ENCODE measurements around the gene ZNF772. TPM values are rescaled to one million over a fixed set of nuclear protein-coding genes. Genes with fewer than 3 reads are reported as not detected.
A peak's percentile ranks its signal among the peaks of the same experiment; 100 is the strongest.
"Not testable (repeated sequence)": the region's sequence is repeated elsewhere in the genome, so short reads cannot be mapped to it uniquely, and the experiment has no call there.

Gene ZNF772
- total RNA-seq (2022) (9.9 and 10.9 TPM in 2 replicates), Bru-seq, nascent RNA (percentile 74 among the genes with signal in this experiment), BruChase-seq, experiment 1, labeled RNA remaining after a 6-hour chase (percentile 83 among the genes with signal in this experiment), BruChase-seq, experiment 2, labeled RNA remaining after a 2-hour chase (percentile 92 among the genes with signal in this experiment)
- long read RNA-seq, full-length matches to known transcripts = 6 of 7 reads
- long read RNA-seq, partial matches to known transcripts = 0 of 7 reads
- long read RNA-seq, other reads (novel, unspliced or antisense) = 1 of 7 reads

- Mint-ChIP-seq H3K27me3 (ENCODE audit: insufficient read depth, unreplicated experiment) (no peaks in the 10 kb centered on the region), H3K4me1 (ENCODE audit: insufficient read depth, unreplicated experiment) (no peaks in the 10 kb centered on the region), H3K36me3 (ENCODE audit: insufficient read depth, unreplicated experiment) (peaks cover 20% of the 10 kb centered on the region), H3K9me3 (ENCODE audit: unreplicated experiment) (peaks cover 36% of the 10 kb centered on the region), H3K4me3 (ENCODE audit: unreplicated experiment) (peak within 1 kb of the TSS; percentile 94), H3K27ac (ENCODE audit: low read depth, unreplicated experiment) (peak within 1 kb of the TSS; percentile 89)
- DNase-seq (ENCODE audit: unreplicated experiment) = peak; percentile 92
- ChIA-PET CTCF (interaction anchor here (0.5 to 0.8 kb wide), 7 partner anchors 11 to 915 kb away, joined by 3 to 4 read pairs (median 3); partner anchors contain the start of gene ZNF548), POLR2A (interaction anchor here (0.6 to 1.9 kb wide), 9 partner anchors 9 to 885 kb away, joined by 3 to 9 read pairs (median 5); partner anchors contain the start of genes ZNF419, ZNF497, ZNF548 and ZNF749)
- intact Hi-C loops (cut with micrococcal nuclease) = no loop called here
- TF ChIP-seq CTCF (IDR thresholded peaks at IDR 0.05; ENCODE audit: unreplicated experiment) = peak; percentile 53
- BruUV-seq (replicated peaks) = no TSS peak
Measured at GRCh38 chr19:57477191-57478008, at the start of gene ZNF772. ZNF772 (minus strand) TSS chr19:57477566; CDS start chr19:57477309, 257 bp downstream.

GRCh38 chr19:57518021-57518420, 40.7 kb upstream of the ZNF772 start:
- H3K4me3 Mint-ChIP-seq (ENCODE audit: unreplicated experiment); POLR2A ChIA-PET; DNase-seq (ENCODE audit: unreplicated experiment); H3K4me1 Mint-ChIP-seq (ENCODE audit: insufficient read depth, unreplicated experiment); H3K36me3 Mint-ChIP-seq (ENCODE audit: insufficient read depth, unreplicated experiment); H3K27me3 Mint-ChIP-seq (ENCODE audit: insufficient read depth, unreplicated experiment); CTCF ChIA-PET; H3K27ac Mint-ChIP-seq (ENCODE audit: low read depth, unreplicated experiment); BruUV-seq (replicated peaks); intact Hi-C loops (cut with micrococcal nuclease): not testable (repeated sequence)
- H3K9me3 Mint-ChIP-seq (ENCODE audit: unreplicated experiment) = peaks cover 28% of the 10 kb centered on the region

- intact Hi-C loops (cut with micrococcal nuclease) = no loop called here
Measured at GRCh38 chr19:57515255-57515654, 37.9 kb upstream of the ZNF772 start.

GRCh38 chr19:57512845-57513244, 35.5 kb upstream of the ZNF772 start:
- Mint-ChIP-seq H3K27me3 (ENCODE audit: insufficient read depth, unreplicated experiment) (no peaks in the 10 kb centered on the region), H3K4me1 (ENCODE audit: insufficient read depth, unreplicated experiment) (no peaks in the 10 kb centered on the region), H3K9me3 (ENCODE audit: unreplicated experiment) (peaks cover 19% of the 10 kb centered on the region), H3K27ac (ENCODE audit: low read depth, unreplicated experiment) (no peak overlapping the region), H3K4me3 (ENCODE audit: unreplicated experiment) (no peak overlapping the region), H3K36me3 (ENCODE audit: insufficient read depth, unreplicated experiment) (peaks cover 14% of the 10 kb centered on the region)
- no peak for TF ChIP-seq CTCF (IDR thresholded peaks at IDR 0.05; ENCODE audit: unreplicated experiment)
- ChIA-PET POLR2A (no interaction called here), CTCF (no interaction called here)
- intact Hi-C loops (cut with micrococcal nuclease) = no loop called here
- no TSS peak for BruUV-seq (replicated peaks)
- no peak for DNase-seq (ENCODE audit: unreplicated experiment)

More at GRCh38 chr19:57515255-57515654, 37.9 kb upstream of the ZNF772 start:
- no peak for DNase-seq (ENCODE audit: unreplicated experiment)
- TF ChIP-seq CTCF (IDR thresholded peaks at IDR 0.05; ENCODE audit: unreplicated experiment) = no peak
- POLR2A ChIA-PET = interaction anchor here (0.5 kb wide), 1 partner anchor 1005 kb away, joined by 3 read pairs; the partner anchor contains the start of gene ZBTB45
- H3K27me3 Mint-ChIP-seq (ENCODE audit: insufficient read depth, unreplicated experiment) = no peaks in the 10 kb centered on the region
- no peak overlapping the region for H3K27ac Mint-ChIP-seq (ENCODE audit: low read depth, unreplicated experiment)
- CTCF ChIA-PET = interaction anchor here (0.7 to 1.9 kb wide), 2 partner anchors 8 to 50 kb away, joined by 3 to 8 read pairs; no protein-coding TSS in a partner anchor
- H3K4me1 Mint-ChIP-seq (ENCODE audit: insufficient read depth, unreplicated experiment) = no peaks in the 10 kb centered on the region
- BruUV-seq (replicated peaks) = no TSS peak
- H3K9me3 Mint-ChIP-seq (ENCODE audit: unreplicated experiment) = peaks cover 26% of the 10 kb centered on the region
- H3K4me3 Mint-ChIP-seq (ENCODE audit: unreplicated experiment) = no peak overlapping the region
- H3K36me3 Mint-ChIP-seq (ENCODE audit: insufficient read depth, unreplicated experiment) = peaks cover 6% of the 10 kb centered on the region

All from MCF 10A (cell line).